Measurements from ENCODE around the gene BCL2L11.

The BCL2L11 gene

DNA sequence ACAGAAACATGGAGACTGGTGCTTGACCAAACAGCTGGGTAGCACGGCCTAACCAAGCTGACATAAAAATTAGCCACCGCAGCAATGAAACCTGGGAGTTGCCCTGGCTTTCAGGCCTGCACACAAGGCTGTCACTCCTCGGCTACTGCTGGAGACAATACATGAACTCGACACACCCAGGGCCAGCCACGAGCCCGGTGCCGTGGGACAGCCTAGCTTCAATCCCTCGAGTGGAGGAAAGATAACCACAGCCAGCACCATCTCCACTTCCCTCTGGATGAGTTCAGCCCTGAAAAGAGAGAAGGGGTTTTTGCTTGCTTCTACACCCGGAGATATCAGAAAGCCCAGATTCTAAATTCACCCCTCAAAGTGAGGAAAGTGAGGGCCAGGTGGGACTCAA lies 78.0 kb downstream of the BCL2L11 start:
- FAIRE-seq: no peak

DNA sequence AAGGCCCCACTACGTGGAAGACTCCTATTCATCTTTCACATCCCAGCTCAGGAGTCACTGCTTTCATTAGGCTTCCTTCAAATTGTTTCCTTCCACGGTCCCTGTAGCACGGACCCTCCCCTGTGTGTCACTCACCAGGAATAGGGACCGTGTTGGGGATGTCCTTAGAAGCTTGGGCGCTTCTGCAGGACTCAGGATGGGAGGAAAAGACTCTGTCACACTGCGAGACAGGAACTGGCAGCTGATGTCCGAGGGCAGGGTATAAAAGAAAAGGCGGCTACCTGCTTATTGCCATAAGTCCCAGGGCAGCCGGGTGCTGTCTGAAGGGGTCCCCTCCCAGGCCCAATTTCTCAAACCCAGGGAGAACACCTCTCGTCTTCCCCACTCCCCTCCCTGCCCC lies 79.1 kb downstream of the BCL2L11 start:
- FAIRE-seq: no peak

DNA sequence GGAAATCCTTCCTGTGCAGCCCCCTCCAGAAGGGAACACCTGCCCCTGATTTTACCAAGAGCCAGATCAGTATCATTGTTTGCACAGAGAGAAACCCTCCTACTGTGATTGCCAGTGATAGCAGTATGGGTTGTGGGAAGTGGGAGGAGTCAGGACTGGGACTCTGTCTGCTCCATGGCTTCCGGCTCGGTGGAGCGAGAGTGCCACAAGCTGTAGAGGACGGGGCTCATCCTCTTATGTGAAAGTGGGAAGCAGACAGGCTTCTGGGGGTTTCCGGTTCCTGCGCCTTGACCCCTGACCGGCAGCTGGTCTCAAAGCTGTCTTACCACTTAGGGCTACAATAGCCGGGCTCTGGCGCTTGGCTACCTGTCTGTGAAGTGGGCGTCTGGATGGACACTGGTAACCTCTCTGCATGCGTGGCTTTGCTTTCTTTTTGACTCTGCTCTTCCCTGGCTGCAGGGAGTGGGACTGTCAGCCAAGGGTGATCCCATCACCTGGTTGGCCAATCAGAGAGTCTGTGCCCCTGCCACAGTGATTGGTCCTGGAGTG lies 79.7 kb downstream of the BCL2L11 start:
- no peak for FAIRE-seq

- FAIRE-seq: no peak
Observed at GRCh38 chr2:111201214-111201613, 80.5 kb downstream of the BCL2L11 start.

DNA sequence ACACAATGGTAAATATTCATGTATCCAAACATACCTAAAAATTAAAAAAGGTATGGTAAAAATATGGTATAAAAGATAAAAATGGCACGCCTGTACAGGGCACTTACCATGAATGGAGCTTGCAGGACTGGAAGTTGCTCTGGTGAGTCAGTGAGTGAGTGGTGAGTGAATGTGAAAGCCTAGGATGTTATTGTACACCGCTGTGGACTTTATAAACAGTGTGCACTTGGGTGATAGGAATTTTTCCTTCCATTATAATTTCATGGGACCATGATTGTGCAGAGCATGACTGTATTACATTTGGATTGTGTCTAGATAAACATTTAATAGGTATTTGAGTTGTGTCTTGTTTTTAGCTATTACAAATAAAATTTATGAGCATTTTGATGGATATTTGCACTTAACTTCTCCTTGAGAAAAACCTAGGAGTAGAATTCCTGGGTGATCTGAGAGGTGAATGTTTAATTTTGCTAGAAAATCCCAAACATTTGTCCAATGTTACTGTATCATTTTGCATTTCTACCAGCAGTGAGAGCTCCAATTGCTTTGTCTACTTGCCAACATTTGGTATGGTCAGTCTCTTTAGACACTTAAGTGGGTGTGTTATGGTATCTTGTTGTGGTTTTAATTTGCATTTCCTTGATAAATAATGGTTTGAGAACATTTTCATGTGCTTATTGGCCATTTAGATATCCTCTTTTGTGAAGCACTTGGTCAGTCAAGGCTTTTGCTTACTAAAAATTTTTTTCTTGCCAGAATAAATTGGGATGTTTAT lies 81.7 kb downstream of the BCL2L11 start:
- FAIRE-seq: no peak

DNA sequence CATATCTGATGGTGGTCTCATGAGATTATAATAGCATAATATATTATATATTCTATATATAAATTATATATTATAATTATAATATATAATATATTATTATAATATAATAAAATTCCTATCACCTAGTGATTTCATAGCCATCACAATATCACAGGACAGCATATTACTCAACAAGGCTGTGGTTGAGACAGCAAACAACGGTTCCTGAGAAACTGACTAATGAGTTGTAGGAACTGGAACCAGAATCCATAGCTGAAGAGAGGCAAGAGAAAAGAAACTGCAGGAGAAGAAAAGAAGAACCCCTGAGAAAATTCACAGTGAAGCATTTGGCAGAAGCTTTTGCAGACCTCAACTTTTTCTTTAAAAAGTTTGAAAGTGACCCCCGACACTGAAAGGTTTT lies 84.0 kb downstream of the BCL2L11 start:
- no peak for FAIRE-seq

DNA sequence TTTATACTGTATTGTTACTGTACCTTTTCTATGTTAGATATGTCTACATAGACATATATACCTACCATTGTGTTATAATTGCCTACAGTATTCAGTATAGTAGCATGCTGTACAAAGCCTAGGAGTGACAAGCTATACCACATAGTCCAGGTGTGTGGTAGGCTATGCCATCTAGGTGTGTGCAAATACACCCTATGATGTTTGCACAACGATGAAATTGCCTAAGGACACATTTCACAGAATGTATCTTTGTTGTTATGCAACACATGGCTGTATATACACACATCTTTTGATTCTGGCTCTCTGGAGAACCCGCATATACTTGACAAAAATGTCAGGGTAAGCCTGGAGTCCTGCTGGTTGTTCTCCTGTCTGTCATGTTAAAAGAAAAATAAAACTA lies 85.1 kb downstream of the BCL2L11 start:
- FAIRE-seq: no peak

GRCh38 chr2:111207851-111208250 lies 87.1 kb downstream of the BCL2L11 start:
- no peak for FAIRE-seq

DNA sequence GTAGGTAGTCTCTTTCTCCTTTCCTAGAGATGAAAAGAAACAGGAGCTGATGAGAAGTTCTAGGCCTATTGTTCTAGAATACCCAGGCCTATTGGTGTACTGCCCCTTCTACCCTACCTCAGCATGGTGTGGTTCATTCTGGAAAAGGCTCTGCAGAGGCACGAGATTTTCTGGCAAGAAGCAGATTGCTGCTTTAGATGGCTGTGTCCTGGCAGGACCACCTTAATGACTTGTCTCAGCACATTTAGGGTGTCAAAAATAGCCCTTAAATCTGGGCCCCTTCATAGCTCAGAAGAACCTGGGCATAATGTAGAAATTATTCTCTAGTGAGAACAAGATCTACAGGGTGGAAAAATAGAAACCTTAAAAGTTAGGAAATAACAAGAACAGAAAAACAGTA lies 87.9 kb downstream of the BCL2L11 start:
- no peak for FAIRE-seq

DNA sequence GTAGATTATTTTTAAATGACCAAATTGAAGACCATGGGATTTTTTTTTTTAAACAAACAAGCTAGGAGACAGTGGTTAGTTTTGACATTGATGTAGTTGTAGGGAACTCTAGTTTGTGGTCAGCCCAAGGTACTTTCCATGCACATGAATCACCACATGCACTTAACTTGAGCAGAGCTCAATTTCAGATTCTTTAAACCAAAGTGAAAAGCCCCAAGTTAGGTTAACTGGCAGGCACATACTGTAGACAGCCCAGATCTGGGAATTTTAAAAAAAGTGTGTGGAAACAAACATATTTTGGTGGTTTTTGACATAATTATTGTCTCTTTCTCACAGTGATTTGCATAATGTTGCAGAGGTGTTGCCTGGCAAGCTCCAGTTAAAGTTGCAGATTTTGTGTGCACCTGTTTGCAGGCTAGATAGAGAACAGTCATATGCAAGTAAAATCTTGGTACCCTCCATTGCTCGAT lies 88.4 kb downstream of the BCL2L11 start:
- no peak for FAIRE-seq

- no peak for FAIRE-seq
Observed at GRCh38 chr2:111210036-111210435, 89.3 kb downstream of the BCL2L11 start.

- peak; percentile 36 for FAIRE-seq
Observed at GRCh38 chr2:111213877-111214276, 93.2 kb downstream of the BCL2L11 start.

DNA sequence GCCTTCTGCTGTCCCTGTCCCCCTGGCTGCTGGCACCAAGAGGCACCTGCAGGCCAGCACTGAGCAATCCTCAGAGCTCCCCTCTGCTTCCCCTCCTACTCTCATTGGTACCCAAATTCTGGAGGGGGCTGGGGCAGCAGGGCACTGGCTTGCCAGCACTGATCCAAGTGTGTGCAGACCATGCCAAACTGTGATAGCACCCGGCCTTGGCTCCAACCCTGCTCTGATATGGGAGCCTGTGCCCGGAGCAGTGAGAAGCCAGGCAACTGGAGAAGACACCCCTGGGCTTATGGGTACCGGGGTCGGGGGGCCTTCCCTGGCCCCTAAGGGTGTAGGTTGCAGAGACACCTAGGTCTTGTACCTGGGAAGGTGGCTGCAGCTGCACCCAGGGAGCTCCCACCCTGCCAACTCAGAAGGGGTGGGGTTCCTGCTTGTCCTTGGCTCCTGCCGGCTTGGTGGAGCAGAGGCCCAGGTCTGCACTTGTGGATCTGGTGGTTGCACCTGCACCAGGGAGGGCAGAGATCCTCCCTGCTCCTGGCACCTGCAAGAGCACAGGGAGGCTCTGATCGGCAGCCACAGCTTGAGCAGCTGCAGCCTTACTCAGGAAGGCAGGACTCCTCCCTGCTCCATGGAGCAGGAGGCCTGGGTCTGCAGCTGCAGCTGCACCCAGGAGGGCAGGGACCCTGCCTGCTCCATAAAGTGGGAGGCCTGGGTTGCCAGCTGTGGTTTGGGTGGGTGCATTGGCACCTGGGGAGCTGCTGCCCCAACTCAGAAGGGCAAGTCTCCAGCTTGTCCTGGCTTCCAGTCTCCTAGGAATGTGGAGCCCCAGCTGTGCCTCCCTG lies 96.3 kb downstream of the BCL2L11 start:
- FAIRE-seq: no peak
